Neutrophil (primary cell): ENCODE measurements around the gene UQCR10.

Source experiments
- H3K27ac ChIP-seq: fragments of 200-600 bp; sonication (generic); 2 replicates; pipeline ENCODE4 v1.5.1; 2016; ENCODE audit warnings: mild to moderate bottlenecking, moderate library complexity
- H3K27me3 ChIP-seq: fragments of 200-600 bp; sonication (generic); 2 replicates; pipeline ENCODE4 v1.6.0; 2016; ENCODE audit warnings: mild to moderate bottlenecking
- H3K36me3 ChIP-seq: fragments of 200-600 bp; sonication (generic); 2 replicates; pipeline ENCODE4 v1.5.1; 2017
- H3K4me1 ChIP-seq, 2 experiments: fragments of 200-600 bp in 1 of 2; sonication (generic) in 1 of 2; 1 replicate in 1 of 2; 2 replicates in 1 of 2; pipeline versions ENCODE4 v1.5.1 to v1.6.1; 2013 to 2016; ENCODE audit warnings: low read depth in 1 of 2, low read length in 1 of 2, mild to moderate bottlenecking in 1 of 2, moderate library complexity in 1 of 2; ENCODE audit not compliant: control insufficient read depth in 1 of 2, insufficient read depth in 1 of 2
- H3K4me3 ChIP-seq, 2 experiments: fragments of 200-600 bp in 1 of 2; sonication (generic) in 1 of 2; 1 replicate in 1 of 2; 2 replicates in 1 of 2; pipeline ENCODE4 v1.5.1; 2013 to 2016; ENCODE audit warnings: low read depth in 1 of 2, low read length in 1 of 2, mild to moderate bottlenecking in 1 of 2, moderate library complexity in 1 of 2
- H3K9me3 ChIP-seq: fragments of 200-600 bp; sonication (generic); 2 replicates; pipeline ENCODE4 v1.5.1; 2016
- CTCF ChIP-seq: fragments of 200-600 bp; sonication (generic); IDR thresholded peaks from 2 replicates; pipeline ENCODE4 v1.5.1; 2016; ENCODE audit warnings: antibody characterized with exemption

UQCR10 gene

GRCh38 chr22:29768052-29768693 lies 1.0 kb downstream of the UQCR10 start:
- Histone ChIP-seq H3K27ac (peak overlapping the region; percentile 90), H3K36me3 (peaks cover 18% of the 10 kb centered on the region), H3K27me3 (no peaks in the 10 kb centered on the region), H3K4me1 (peaks cover 34 to 47% of the 10 kb centered on the region in 2 experiments), H3K4me3 (peak overlapping the region; percentile 94 to 100), H3K9me3 (no peaks in the 10 kb centered on the region)
- TF ChIP-seq CTCF: no peak

- no peak for TF ChIP-seq CTCF
- Histone ChIP-seq H3K27me3 (no peaks in the 10 kb centered on the region), H3K4me3 (no peak overlapping the region), H3K36me3 (peaks cover 18% of the 10 kb centered on the region), H3K4me1 (peaks cover 28 to 36% of the 10 kb centered on the region in 2 experiments), H3K9me3 (no peaks in the 10 kb centered on the region), H3K27ac (no peak overlapping the region)
Observed at GRCh38 chr22:29769723-29770321, 2.7 kb downstream of the UQCR10 start.

- H3K27me3 ChIP-seq: no peaks in the 10 kb centered on the region
- no peak for TF ChIP-seq CTCF
- no peak overlapping the region for H3K27ac ChIP-seq
- H3K4me3 ChIP-seq: no peak overlapping the region
- peaks cover 18% of the 10 kb centered on the region for H3K36me3 ChIP-seq
- H3K4me1 ChIP-seq: peaks cover 16% of the 10 kb centered on the region in 2 experiments
- no peaks in the 10 kb centered on the region for H3K9me3 ChIP-seq
Observed at GRCh38 chr22:29772170-29772641, 5.0 kb downstream of the UQCR10 start.

- no peak for TF ChIP-seq CTCF
- no peak overlapping the region for H3K27ac ChIP-seq
- H3K4me1 ChIP-seq: peaks cover 6 to 7% of the 10 kb centered on the region in 2 experiments
- H3K27me3 ChIP-seq: no peaks in the 10 kb centered on the region
- H3K9me3 ChIP-seq: no peaks in the 10 kb centered on the region
- H3K36me3 ChIP-seq: peaks cover 18% of the 10 kb centered on the region
- no peak overlapping the region for H3K4me3 ChIP-seq
Observed at GRCh38 chr22:29773233-29773632, 6.1 kb downstream of the UQCR10 start.

- no peaks in the 10 kb centered on the region for H3K36me3 ChIP-seq
- H3K27me3 ChIP-seq: no peaks in the 10 kb centered on the region
- TF ChIP-seq CTCF: no peak
- no peaks in the 10 kb centered on the region for H3K9me3 ChIP-seq
- no peaks in the 10 kb centered on the region for H3K4me1 ChIP-seq
- no peak overlapping the region for H3K4me3 ChIP-seq
- no peak overlapping the region for H3K27ac ChIP-seq
Observed at GRCh38 chr22:29780220-29780619, 13.1 kb downstream of the UQCR10 start.
